ENCODE results near the gene CHADL.

Gene CHADL

DNA sequence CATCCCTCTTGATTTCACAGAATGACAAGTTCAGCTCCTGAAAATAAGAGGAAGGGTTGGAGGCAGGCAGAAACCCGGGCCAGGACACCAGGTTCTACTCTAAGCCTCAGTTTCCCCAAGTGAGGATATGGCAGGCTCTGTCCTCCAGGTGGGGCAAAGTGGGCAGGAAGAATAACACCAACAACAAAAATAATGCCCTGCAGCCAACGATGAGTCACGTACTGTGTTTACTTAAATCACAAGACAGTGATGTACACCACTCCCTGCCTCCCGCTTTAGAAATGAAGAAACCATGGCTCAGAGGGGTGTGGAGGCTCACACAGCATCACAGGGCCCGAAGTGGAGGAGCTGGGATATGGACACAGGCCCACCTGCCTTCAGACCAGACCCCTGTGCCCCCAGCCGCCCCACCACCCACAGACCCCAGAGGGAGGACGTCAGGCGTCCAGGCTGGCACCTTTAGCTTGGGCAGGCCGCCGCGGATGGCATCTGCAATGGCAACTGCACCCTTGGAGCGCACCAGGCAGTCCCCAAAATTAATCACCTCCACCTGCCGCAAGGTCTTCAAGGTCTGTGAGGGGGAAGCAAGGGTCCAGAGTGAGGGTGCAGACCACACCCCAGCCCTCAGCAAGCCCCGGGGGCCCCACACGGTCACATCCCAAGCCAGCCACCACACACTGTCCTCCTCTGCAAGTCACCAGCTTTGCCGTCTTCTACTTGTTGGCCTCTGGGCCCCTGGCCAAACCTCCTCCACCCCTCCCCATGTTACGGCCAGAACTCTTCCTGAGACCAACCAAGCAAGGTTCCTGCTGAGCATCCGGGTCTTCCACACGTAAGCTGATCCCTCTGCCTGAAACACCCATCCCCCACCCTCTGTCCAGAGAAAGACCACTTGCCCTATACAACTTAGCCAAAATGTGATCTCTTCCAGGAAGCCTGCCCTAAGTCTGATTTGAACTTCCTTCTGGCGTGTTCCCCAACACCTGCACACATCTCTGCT, 15.8 kb upstream of the CHADL start:
- no peak for DNase-seq (ENCODE audit: low read depth in 4 of 4, low spot score in 1 of 4)

DNA sequence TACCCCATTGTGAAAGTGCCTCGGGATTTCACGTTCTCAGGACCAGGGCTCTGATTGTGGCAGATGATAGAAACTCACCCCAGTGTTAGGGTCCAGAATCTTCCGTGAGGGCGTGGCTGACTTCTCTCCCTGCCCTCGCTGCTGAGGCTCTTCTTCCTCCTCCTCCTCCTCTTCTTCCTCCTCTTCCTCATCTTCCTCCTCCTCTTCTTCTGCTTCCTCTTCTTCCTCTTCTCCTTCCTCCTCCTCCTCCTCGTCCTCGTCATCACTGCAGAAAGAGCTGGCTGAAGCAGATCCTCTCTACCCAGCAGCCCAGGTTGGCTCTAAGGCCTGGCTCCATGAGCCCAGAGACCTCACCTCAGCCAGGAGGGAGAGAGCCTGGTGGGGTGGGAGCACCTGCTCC, 13.5 kb upstream of the CHADL start:
- no peak for DNase-seq (ENCODE audit: low read depth in 4 of 4, low spot score in 1 of 4)

DNA sequence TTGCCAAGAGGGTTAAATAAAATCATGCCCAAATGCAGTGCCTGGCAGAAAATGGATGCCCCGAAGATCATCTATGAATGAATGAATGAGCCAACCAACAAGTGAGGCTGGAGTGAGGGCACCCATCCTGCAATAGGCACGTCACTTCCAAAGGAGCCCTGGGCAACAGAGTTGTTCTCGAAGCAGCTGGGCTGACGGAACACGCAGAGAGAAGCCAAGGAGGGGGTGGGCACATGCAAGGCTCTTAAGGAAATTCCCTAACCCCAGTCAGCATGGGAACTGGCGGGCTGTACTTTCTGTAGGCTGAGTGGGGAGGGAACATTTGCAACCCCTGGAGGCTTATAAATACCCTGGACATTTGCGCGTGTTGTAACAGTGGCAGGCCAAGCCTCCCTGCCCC, 11.6 kb upstream of the CHADL start:
- no peak for DNase-seq (ENCODE audit: low read depth in 4 of 4, low spot score in 1 of 4)

DNA sequence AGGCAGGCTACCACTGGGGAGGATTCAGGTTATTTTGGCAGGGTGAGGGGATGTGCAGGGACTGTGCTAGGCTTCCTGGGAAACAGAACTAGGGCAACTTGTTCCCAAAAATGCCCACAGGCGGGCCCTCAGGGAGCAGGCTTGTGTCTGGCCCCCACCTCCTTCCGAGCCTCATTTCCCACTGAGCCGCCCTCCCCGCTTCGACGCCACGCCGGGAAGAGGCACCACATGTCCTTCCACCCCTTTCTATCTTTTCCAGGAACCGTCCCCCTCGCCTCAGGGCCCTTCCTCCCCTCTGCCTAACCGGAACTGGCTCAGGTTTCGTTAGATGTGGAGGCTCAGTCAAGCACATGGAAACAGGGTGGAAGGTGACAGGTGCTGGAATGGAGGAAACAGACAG, 9.4 kb upstream of the CHADL start:
- no peak for DNase-seq (ENCODE audit: low read depth in 4 of 4, low spot score in 1 of 4)

DNA sequence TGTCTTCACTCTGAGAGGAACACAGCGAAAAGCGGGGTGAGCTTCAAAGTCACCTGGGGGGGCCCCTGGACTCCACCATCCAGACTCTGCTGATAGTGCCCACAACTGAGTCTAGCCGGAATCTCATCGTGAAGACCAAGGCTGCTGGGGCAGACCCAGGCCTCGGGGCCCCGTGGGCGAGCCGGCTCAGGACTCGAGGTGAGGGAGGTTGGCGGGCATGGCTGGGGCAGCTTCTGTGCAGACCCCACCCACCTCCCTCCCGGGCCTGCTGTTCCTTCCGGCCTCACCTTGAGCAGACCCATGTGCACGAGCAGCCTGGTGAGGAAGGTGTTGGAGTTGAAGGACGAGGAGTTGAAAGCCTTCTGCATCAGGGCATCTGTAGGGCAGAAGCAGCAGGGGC, 8.7 kb upstream of the CHADL start:
- no peak for DNase-seq (ENCODE audit: low read depth in 4 of 4, low spot score in 1 of 4)

DNA sequence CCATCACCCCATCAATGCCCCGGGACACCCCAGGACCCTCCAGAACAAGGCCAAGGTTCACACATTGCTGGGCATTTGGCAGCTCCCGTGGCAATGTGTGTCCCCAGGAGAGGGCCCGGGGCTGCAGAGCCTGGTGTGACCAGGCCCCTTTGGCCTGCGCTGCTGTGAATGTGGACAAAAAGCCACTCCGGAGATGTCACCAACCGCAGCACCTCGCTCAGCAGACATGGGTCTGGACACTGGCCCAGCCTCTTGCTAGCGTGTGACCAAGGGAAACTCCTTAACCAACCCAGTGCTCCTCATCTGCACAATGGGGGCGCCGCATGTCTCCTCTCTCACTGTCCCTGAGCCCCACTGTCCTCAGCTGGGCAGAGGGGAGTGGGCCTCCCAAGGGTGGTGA, 8.0 kb upstream of the CHADL start:
- no peak for DNase-seq (ENCODE audit: low read depth in 4 of 4, low spot score in 1 of 4)

DNA sequence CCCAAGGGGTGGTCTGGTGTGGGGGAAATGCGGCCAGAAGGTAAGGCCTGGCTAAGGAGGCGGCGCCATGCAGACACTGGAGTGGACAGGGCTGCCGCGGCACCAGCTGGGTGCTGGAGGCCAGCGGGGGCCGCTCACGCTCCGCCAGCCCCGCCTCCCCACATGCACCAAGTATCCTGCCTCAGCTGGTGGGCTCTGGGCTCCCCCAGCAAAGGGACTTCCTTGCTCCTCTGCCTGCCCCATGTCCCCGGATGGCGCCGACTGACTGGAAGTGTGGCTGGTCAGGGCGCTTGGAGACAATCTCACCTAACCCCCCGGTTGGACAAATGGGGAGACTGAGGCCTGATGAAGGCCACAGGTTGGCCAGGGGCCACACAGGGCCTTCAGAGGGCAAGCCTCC, 7.6 kb upstream of the CHADL start:
- DNase-seq (ENCODE audit: low read depth in 4 of 4, low spot score in 1 of 4) = no peak

DNA sequence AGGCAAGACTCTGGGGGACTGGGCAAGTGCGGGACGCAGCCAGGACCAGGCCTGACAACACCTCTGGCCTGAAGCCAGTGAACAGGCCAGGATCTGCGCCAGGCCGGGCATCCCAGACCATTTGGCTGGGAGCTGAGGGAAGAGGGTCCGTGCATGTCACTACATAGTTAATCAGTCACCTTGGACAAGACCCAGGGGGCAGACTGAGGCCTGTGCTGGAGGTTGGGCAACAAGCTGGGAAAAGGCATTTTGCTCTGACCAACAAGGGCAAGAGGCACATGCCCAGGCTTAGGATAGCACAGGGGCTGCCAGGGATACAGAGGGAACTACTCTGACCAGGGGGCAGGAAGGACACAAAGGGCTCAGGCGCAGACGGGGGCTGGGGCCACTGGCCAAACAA, 7.0 kb upstream of the CHADL start:
- DNase-seq (ENCODE audit: low read depth in 4 of 4, low spot score in 1 of 4) = no peak

DNA sequence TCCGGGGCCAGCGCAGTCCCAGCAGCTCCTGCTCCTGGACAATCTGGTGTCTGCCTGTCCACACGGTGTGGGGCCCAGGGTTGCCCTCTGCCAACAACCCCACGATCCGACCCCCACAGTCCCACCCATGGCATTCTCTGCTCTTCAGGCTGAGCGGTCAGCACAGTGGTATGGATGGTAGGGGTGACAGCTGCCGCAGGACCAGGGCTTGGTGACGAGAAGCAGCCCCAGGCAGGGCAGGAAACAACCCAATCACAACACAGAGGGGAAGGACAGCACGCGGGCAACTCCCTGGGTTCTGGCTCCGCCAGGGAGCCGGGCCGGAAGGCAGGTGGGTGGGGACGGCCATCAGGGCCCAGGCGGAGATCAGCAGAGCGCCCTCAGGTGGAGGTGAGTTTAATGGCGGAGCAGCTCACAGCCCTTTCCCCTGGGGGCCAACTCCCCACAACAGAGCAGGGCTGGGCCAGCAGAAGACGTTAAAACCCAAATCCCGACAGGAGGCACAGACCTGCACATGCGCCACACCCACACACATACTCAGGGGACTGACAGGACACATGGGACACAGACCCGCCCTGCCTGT, 5.3 kb upstream of the CHADL start:
- no peak for DNase-seq (ENCODE audit: low read depth in 4 of 4, low spot score in 1 of 4)

DNA sequence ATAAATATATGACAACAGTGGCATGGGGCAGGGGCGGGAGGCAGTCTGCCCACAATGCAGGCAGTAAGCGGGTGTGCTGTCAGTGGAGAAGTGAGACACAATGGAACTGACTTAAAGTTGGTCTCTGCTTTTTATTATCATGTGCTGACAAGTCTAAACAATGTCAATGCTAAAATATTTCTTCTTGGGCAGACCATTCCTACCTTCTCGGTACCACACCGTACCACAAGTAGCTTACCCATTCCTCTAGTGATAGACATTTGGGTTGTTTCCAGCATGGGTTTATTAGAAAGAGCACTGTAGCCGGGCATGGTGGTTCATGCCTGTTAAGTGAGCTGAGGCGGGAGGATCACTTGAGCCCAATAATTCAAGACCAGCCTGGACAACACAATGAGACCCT, 2.6 kb upstream of the CHADL start:
- DNase-seq (ENCODE audit: low read depth in 4 of 4, low spot score in 1 of 4) = no peak

DNA sequence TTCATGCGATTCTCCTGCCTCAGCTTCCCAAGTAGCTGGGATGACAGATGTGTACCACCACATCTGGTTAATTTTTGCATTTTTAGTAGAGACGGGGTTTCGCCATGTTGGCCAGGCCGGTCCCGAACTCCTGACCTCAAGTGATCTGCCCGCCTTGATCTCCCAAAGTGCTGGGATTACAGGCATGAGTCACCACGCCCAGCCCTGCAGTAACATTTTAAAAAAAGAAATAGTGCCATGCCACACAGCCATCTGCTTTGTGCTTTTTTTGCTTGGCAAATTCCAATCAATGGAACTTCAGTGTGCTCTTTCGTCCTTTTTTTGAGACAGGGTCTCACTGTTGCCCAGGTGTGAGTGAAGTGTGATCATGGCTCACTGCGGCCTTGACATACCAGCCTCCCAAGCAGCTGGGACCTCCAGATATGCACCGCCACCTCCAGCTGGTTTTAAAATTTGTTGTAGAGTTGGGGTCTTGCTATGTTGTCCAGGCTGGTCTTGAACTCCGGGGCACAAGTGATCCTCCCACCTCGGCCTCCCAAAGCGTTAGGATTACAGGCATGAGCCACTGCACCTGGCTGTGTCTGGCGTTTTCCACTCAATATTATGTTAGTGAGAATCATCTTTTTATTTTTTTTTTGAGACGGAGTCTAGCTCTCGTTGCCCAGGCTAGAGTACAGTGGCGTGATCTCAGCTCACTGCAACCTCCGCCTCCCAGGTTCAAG, 1.8 kb upstream of the CHADL start:
- DNase-seq (ENCODE audit: low read depth in 4 of 4, low spot score in 1 of 4) = no peak

DNA sequence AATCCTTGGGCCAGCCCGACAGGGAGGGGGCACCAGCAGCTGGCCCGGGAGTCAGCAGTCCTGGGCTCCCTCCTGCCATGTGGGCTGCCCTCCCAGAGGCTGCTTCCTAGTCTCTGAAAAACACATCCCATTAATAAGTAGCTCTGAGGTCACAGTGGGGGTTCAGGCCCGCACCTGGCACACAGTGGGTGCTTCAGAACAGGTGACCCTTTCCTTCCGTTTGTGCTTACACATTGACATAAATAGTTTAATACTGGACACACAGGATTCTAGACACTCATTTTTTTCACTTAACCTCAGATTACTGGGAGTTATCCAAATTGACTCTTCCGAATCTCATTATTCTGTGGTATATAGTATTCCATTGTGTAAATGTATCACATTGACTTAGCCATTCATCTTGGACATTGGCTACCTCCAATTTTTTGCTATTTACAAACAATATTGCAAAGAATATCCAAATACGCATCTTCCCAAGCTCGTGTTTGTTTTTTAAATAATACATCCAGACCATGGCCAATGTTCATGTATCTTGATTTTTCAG, 474 bp upstream of the CHADL start:
- no peak for DNase-seq (ENCODE audit: low read depth in 4 of 4, low spot score in 1 of 4)

DNA sequence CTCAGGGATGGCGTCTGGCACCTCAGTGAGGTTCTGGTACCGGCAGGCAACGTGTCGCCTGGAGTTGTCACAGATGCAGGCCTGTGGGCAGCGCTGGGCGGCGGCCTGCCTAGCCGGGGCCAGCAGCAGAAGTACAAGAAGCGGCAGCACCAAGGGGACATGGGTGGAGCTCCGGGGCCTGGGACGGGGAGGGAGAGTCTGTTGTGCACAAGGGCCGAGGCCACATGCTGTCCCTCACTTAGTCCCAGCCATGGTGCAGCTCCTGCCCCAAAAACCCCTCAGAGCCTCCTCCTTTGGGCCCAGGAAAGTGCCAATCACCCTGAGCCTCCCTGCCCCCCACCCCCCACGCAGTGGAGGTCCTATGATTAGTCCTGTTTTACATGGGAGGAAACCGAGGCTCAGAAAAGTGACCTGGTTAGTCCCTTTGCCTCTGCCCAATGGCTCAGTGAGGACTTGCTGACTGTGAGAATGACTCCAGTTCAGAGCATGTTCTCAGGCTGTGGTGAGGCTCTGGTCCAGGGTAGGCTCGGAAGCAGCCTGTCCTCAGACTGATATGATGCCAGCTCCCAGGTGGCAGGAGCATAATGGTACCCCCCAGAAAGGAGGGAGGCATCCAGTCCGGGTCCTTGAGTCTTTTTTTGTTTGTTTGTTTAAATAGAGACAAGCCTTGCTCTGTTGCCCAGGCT, 1.1 kb downstream of the CHADL start:
- DNase-seq (ENCODE audit: low read depth in 4 of 4, low spot score in 1 of 4) = no peak

DNA sequence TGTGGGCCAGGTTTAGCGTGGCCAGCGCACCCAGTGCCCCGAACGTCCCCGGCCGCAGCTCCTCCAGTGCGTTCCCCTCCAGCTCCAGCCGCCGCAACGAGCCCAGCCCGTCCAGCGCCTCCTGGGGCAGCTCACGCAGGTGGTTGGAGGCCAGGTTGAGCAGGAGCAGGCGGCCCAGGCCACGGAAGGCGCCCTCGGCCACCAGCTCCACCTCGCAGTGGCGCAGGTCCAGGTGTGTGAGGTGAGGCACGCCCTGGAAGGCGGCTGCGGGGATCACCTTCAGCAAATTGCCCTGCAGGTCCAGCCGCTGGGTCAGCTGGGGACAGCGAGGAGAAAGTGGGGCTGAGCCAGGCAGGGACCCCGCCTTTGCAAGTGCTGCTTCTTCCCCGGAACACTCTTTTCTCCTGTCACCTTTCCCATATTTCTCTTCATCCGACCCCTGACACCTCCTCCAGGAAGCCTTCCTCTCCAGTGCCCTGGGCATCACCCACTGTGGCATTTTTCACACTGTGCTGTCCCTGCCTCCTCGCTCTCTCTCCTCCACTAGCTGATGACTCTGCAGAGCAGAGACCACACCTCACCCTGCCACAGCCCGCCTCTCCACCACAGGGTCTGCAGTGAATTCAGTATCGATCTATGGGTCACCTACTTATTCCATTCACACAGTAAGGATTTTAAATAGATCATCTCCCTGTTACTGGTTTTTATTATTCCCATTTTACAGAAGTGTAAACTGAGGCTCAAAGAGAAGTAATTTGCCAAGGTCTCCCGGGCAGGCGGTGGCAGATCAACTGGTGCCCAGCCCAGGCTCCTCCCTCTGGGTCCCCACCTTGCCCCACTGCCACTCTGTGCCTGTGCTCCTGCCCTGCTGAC, 1.9 kb downstream of the CHADL start:
- DNase-seq (ENCODE audit: low read depth in 4 of 4, low spot score in 1 of 4) = no peak

DNA sequence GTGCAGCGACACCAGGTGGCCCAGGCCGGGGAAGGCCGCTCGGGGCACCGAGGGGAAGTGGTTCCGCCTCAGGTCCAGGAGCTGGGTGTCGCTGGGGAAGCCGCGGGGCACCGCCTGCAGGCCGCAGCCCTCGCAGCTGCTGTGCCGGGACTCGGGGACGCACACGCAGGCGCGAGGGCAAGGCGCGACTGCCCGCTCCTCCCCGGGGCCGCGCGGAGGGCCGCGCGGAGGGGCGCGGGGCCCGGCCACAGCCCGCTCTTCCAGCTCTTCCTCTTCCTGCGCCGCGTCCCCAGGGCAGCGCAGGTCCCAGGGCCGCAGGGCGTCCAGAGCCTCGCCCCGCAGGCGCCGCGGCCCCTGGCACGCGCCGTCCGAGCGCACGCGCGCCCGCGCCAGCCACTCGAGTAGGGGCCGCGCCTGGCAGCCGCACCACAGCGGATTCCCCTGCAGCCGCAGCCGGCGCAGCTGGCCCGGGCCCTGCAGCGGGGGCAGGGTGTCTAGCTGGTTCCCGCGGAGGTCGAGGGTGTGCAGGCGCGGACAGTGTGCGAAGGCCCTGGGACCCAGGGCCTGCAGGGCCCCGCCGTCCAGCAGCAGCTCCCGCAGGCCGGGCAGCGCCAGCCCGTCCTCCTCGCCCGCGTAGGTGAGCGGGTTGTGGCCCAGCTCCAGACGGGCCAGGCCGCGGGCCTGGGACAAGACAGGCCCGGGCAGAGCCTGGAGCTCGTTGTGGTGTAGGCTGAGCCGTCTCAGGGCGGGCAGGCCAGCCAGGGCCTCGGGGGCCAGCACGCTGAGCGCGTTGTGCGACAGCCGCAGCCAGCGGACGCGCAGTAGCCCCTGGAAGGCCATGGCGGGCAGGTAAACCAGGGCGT, 2.8 kb downstream of the CHADL start:
- peak; percentile 31 to 74 (median 56) for DNase-seq (ENCODE audit: low read depth in 4 of 4, low spot score in 1 of 4)

DNA sequence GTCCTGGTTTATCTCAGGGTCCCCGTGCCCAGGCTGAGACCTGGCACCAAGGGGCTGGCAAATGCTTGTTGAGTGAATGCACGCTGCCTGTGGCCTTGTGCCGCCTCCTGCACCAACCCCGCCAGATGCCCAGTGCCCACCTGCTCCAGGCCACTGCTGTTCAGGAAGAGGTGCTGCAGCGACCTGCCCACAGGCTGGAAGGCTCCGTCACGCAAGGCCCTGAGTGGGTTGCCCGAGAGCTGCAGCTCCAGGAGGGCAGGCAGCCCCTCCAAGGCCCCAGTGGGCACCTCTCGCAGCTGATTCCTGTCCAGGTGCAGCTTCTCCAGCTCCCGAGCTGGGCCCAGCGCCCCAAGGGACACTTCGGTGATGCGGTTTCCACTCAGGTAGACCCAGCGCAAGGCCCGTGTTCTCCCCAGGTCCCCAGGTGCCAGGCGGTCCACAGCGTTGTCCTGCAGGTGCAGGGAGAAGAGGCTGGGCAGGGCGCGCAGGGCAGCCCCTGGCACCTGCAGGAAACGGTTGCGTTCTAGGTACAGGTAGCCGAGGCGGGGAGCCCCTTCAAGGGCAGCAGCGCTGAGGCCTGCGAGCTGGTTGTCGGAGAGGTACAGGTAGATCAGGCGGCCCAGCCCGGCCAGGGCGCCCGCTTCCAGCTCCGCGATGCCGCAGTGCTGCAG, 3.6 kb downstream of the CHADL start:
- DNase-seq (ENCODE audit: low read depth in 4 of 4, low spot score in 1 of 4) = no peak

DNA sequence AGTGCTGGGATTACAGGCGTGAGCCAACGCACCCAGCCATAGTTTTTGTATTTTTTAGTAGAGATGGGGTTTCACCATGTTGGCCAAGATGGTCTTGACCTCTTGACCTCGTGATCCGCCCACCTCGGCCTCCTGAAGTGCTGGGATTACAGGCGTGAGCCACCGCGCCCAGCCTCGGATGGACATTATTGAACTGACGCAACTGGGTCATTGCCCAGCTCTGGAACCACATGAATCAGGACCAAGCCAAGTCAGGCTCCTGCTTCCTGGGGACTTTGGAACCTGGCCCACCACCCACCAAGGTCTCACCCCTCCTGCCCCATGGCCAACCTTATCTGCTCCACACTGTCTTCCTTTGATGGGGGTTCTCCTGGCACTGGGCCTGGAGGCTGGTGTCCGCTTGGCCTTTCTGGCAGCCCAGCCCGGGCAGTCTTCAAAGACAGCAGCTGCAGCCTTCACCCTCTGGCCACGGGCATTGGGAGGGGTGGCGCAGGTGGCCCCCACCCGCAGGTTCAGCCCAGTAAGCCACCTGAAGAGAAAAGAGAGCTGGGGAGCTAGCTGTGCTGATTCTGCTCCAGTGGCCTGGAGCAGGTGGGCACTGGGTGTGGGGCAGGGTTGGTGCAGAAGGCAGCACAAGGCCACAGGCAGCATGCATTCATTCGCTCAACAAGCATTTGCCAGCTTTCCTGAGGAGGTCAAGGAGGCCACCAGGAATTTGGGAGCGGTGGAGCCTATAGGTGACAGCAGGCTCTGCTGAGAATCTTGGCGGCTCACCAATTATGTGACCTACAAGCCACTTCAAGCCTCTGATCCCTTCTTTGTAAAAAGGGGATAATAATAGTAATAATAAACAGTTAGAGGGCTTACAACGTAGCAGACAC, 5.7 kb downstream of the CHADL start:
- DNase-seq (ENCODE audit: low read depth in 4 of 4, low spot score in 1 of 4) = no peak

DNA sequence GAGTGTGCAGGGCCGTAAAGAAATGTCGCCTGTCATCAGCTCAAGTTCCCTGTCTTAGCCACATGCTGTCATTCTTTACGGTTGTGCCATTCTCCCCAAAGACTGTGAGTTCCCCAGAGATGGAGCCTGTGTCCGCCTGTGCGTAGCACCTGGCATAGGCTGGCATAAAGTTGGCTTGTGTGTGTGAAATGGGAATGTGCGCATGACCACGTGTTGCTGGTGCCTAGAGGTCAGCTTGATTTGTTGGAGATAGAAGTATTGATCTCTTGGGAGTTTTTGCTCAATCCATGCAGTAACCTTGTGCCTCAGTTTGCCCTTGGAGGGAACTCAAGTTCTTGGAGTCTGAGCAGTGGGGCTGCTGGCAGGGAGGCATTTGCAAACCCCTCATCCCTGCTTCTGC, 9.4 kb downstream of the CHADL start:
- no peak for DNase-seq (ENCODE audit: low read depth in 4 of 4, low spot score in 1 of 4)

Measured in stimulated activated CD4-positive, alpha-beta T cell treated with anti-CD3 and anti-CD28 coated beads, Interleukin-1b, Interleukin-23, amount 100 ng/mL, for 24 hours (primary cell).